Right lobe of liver (tissue), 4 donors: ENCODE measurements around the gene ZCCHC7.

Experiments
- CTCF ChIP-seq, 4 donors: fragments of 200-600 bp in 3 of 4; fragments of 450-650 bp in 1 of 4; IDR thresholded peaks; one replicate each; pipeline versions ENCODE4 v1.5.1 to v1.8.0; 2016 to 2022; ENCODE audit warnings: antibody characterized with exemption in 4 of 4, mild to moderate bottlenecking in 2 of 4
- POLR2A ChIP-seq: fragments of 450-650 bp; IDR thresholded peaks from one replicate; pipeline ENCODE4 v1.6.1; 2017; ENCODE audit warnings: antibody characterized with exemption, mild to moderate bottlenecking
- donor health status: DM: no; HTN: no; CAD: no.
- donor health status: DM: no; HTN: no; CAD: no.
- donor health status: DM: no; HTN: yes; CAD: no.

GRCh38 chr9:37293664-37294524 is 173.5 kb downstream of the ZCCHC7 start:
- TF ChIP-seq POLR2A, result no peak
- no peak for TF ChIP-seq CTCF (IDR thresholded peaks at IDR 0.05)
